ENCODE results near the gene FOXO1.

The FOXO1 gene

DNA sequence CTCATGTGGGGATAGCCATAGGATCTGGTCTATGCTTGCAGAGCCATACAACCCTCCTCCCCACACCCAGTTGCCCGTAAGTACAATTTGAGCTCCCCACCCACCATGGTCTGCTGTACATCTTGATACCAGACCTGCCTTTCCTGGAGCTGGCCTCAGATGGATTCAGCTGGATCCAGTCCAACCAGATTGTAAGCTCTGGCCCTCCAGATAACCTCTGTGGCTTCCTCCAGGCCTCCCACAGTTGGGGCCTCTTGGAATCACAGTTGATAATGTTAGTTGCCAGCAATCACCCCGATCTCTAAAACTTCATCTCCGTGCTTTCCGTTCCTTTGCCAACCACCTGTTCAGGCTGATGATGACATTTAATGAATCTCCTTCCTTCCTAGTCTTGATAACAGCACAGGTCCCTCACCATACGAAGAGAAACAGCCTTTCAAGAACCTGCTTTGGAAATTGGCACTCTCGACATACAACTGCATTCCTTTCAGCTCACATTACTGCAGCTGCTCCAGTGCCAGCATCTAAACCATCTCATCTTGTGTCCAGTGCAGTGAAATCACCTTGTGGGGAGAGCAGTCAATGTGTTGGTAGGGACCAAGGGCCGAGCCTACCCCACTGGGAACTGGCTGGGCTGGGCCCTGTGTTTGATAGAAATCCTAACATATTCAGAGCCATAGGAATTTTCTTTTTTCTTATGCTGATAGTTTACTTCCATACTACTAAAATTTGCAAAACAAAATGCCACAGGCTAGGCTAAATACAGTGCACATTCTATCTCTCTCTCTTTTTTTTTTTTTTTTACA, 15.1 kb upstream of the FOXO1 start:
- Histone ChIP-seq H4K12ac (ENCODE audit: low read depth, low read length) (no peak overlapping the region), H3K9me3 (ENCODE audit: insufficient read depth, low read depth, low read length) (no peaks in the 10 kb centered on the region), H2AFZ (ENCODE audit: insufficient read depth, low read length, poor library complexity) (no peak overlapping the region), H3K36me3 (ENCODE audit: control insufficient read depth in 1 of 2, insufficient read depth in 2 of 2, low read length in 2 of 2) (no peaks in the 10 kb centered on the region), H2BK12ac (ENCODE audit: low read length) (peak overlapping the region; percentile 11), H3K9ac (ENCODE audit: low read length) (no peak overlapping the region), H3K14ac (ENCODE audit: low read length) (no peak overlapping the region), H2AK5ac (ENCODE audit: low read length) (no peak overlapping the region), H3K23ac (ENCODE audit: low read length) (no peak overlapping the region), H3K27ac (ENCODE audit: low read depth, low read length) (peak overlapping the region; percentile 25), H3K27me3 (ENCODE audit: insufficient read depth, low read length) (no peaks in the 10 kb centered on the region), H4K91ac (ENCODE audit: low read depth, low read length) (peak overlapping the region; percentile 72), H2BK120ac (ENCODE audit: insufficient read depth, low read length, poor library complexity) (peak overlapping the region; percentile 68), H3K79me1 (ENCODE audit: low read length) (peaks cover 6% of the 10 kb centered on the region), H3K4me1 (ENCODE audit: control insufficient read depth in 1 of 2, insufficient read depth in 2 of 2, low read length in 2 of 2) (peaks cover 12 to 15% of the 10 kb centered on the region in 2 experiments), H3K4me3 (ENCODE audit: low read depth, low read length) (no peak overlapping the region), H4K8ac (ENCODE audit: low read depth, low read length) (no peak overlapping the region), H3K18ac (ENCODE audit: low read length) (no peak overlapping the region), H3K4ac (ENCODE audit: low read depth, low read length) (no peak overlapping the region), H3K79me2 (ENCODE audit: control insufficient read depth, insufficient read depth, low read length, poor library complexity) (no peaks in the 10 kb centered on the region), H3K4me2 (ENCODE audit: low read length) (no peak overlapping the region), H2BK5ac (ENCODE audit: low read depth, low read length, poor library complexity) (no peak overlapping the region)
- DNase-seq: peak in 1 of 2 donors; percentile 35
- no CpG with 5 or more reads among the region's 7 CpGs for WGBS (ENCODE audit: extremely low coverage, insufficient coverage, insufficient read length)

DNA sequence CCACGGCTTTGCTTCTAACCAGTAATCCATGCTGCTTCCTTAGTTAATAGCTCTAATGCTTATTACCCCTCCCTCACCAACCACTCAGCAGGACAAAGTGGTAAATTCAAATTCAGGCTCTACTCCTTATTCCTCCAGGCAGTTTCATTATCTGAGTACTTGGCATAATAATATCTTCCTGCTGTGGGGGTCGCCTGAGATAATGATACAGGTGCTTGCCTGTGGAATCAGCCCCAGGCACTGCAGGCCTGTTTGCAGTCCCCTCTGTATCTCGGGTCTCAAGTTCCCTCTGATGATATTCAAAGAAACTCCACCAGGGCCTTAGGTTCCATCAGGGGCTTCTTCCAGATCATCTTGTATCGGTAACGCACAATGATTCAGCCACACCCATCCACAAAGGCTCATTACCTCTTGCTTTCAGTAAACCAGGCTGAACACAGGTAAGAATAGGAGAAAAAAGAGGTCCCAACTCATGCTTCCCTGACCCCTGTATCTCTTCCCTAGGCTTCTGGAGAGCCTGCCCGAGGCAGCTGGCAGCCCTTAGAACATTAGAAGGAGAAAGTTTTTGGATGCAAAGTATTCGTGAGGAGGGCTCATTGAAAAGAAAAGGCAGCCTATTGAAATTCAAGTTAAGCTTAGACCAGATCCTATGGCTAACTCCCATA, 14.3 kb upstream of the FOXO1 start:
- no peak overlapping the region for H3K4me2 ChIP-seq (ENCODE audit: low read length)
- H3K9me3 ChIP-seq (ENCODE audit: insufficient read depth, low read depth, low read length): no peaks in the 10 kb centered on the region
- peaks cover 6% of the 10 kb centered on the region for H3K79me1 ChIP-seq (ENCODE audit: low read length)
- H2BK5ac ChIP-seq (ENCODE audit: low read depth, low read length, poor library complexity): peak overlapping the region; percentile 11
- H3K36me3 ChIP-seq (ENCODE audit: control insufficient read depth in 1 of 2, insufficient read depth in 2 of 2, low read length in 2 of 2): no peaks in the 10 kb centered on the region
- peak overlapping the region; percentile 84 for H2BK12ac ChIP-seq (ENCODE audit: low read length)
- H3K18ac ChIP-seq (ENCODE audit: low read length): no peak overlapping the region
- H3K14ac ChIP-seq (ENCODE audit: low read length): peak overlapping the region; percentile 61
- no peak for DNase-seq
- no peak overlapping the region for H3K9ac ChIP-seq (ENCODE audit: low read length)
- peak overlapping the region; percentile 28 for H4K8ac ChIP-seq (ENCODE audit: low read depth, low read length)
- H3K27ac ChIP-seq (ENCODE audit: low read depth, low read length): peak overlapping the region; percentile 25
- no peak overlapping the region for H3K23ac ChIP-seq (ENCODE audit: low read length)
- no peak overlapping the region for H3K4me3 ChIP-seq (ENCODE audit: low read depth, low read length)
- peak overlapping the region; percentile 47 for H4K91ac ChIP-seq (ENCODE audit: low read depth, low read length)
- no peaks in the 10 kb centered on the region for H3K27me3 ChIP-seq (ENCODE audit: insufficient read depth, low read length)
- H3K79me2 ChIP-seq (ENCODE audit: control insufficient read depth, insufficient read depth, low read length, poor library complexity): no peaks in the 10 kb centered on the region
- peak overlapping the region; percentile 62 for H2AK5ac ChIP-seq (ENCODE audit: low read length)
- H3K4me1 ChIP-seq (ENCODE audit: control insufficient read depth in 1 of 2, insufficient read depth in 2 of 2, low read length in 2 of 2): peaks cover 12 to 15% of the 10 kb centered on the region in 2 experiments
- H2AFZ ChIP-seq (ENCODE audit: insufficient read depth, low read length, poor library complexity): peak overlapping the region; percentile 69
- WGBS (ENCODE audit: extremely low coverage, insufficient coverage, insufficient read length): no CpG with 5 or more reads among the region's 7 CpGs
- peak overlapping the region; percentile 68 for H2BK120ac ChIP-seq (ENCODE audit: insufficient read depth, low read length, poor library complexity)
- H3K4ac ChIP-seq (ENCODE audit: low read depth, low read length): no peak overlapping the region
- H4K12ac ChIP-seq (ENCODE audit: low read depth, low read length): no peak overlapping the region

DNA sequence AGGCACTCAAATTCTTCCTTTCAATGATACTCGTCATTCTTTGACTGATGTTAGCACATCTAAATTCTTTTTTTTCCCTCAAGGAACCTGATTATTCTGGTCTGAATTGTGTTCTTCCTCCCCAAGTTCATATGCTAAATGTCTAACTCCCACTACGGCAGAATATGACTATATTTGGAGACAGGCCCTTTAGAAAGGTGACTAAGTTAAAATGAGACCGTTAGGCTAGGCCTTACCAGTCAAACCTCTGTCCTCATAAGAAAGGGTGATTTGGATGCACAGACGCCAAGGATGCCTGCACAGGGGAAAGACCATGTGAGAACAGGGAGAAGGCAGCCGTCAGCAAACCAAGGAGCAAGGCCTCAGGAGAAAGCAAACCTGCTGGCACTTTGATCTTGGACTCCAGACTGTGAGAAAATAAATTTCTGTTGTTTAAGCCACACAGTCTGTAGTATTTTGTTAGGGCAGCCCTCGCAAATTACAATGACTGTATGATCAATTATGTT, 13.1 kb upstream of the FOXO1 start:
- Histone ChIP-seq H3K27me3 (ENCODE audit: insufficient read depth, low read length) (no peaks in the 10 kb centered on the region), H3K36me3 (ENCODE audit: control insufficient read depth in 1 of 2, insufficient read depth in 2 of 2, low read length in 2 of 2) (no peaks in the 10 kb centered on the region), H3K4me2 (ENCODE audit: low read length) (no peak overlapping the region), H3K27ac (ENCODE audit: low read depth, low read length) (no peak overlapping the region), H3K9me3 (ENCODE audit: insufficient read depth, low read depth, low read length) (no peaks in the 10 kb centered on the region), H4K8ac (ENCODE audit: low read depth, low read length) (no peak overlapping the region), H4K12ac (ENCODE audit: low read depth, low read length) (no peak overlapping the region), H3K79me2 (ENCODE audit: control insufficient read depth, insufficient read depth, low read length, poor library complexity) (no peaks in the 10 kb centered on the region), H3K23ac (ENCODE audit: low read length) (no peak overlapping the region), H4K91ac (ENCODE audit: low read depth, low read length) (no peak overlapping the region), H3K4me3 (ENCODE audit: low read depth, low read length) (no peak overlapping the region), H3K79me1 (ENCODE audit: low read length) (peaks cover 6% of the 10 kb centered on the region), H2BK5ac (ENCODE audit: low read depth, low read length, poor library complexity) (no peak overlapping the region), H2AK5ac (ENCODE audit: low read length) (no peak overlapping the region), H3K4me1 (ENCODE audit: control insufficient read depth in 1 of 2, insufficient read depth in 2 of 2, low read length in 2 of 2) (peaks cover 12 to 15% of the 10 kb centered on the region in 2 experiments), H3K14ac (ENCODE audit: low read length) (no peak overlapping the region), H3K18ac (ENCODE audit: low read length) (no peak overlapping the region), H2AFZ (ENCODE audit: insufficient read depth, low read length, poor library complexity) (no peak overlapping the region), H3K4ac (ENCODE audit: low read depth, low read length) (no peak overlapping the region), H2BK12ac (ENCODE audit: low read length) (peak overlapping the region; percentile 24), H3K9ac (ENCODE audit: low read length) (no peak overlapping the region), H2BK120ac (ENCODE audit: insufficient read depth, low read length, poor library complexity) (no peak overlapping the region)
- DNase-seq: no peak
- WGBS (ENCODE audit: extremely low coverage, insufficient coverage, insufficient read length): no CpG with 5 or more reads among the region's 6 CpGs

DNA sequence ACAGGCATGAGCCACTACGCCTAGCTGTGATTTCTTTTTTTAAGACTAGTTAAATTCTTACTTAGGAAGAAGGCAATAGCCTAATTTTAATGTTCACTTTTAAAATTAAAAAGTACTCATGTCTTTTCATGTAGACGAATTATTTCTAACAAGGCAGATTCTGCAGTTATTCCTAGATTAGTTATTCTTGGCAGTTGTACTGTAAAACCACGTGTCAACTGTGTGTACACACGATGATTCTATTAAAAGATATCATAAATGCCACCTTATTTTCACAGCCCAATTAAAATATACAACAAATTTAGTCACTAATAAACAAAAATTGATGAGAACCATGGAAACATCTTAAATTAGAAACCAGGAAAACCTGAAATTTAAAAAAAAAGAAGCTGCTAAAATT, 10.6 kb upstream of the FOXO1 start:
- H4K12ac ChIP-seq (ENCODE audit: low read depth, low read length): no peak overlapping the region
- no peaks in the 10 kb centered on the region for H3K79me2 ChIP-seq (ENCODE audit: control insufficient read depth, insufficient read depth, low read length, poor library complexity)
- no peak overlapping the region for H4K8ac ChIP-seq (ENCODE audit: low read depth, low read length)
- H2AK5ac ChIP-seq (ENCODE audit: low read length): no peak overlapping the region
- H2BK120ac ChIP-seq (ENCODE audit: insufficient read depth, low read length, poor library complexity): no peak overlapping the region
- H3K18ac ChIP-seq (ENCODE audit: low read length): no peak overlapping the region
- peaks cover 12 to 15% of the 10 kb centered on the region in 2 experiments for H3K4me1 ChIP-seq (ENCODE audit: control insufficient read depth in 1 of 2, insufficient read depth in 2 of 2, low read length in 2 of 2)
- H3K4me2 ChIP-seq (ENCODE audit: low read length): no peak overlapping the region
- H3K27me3 ChIP-seq (ENCODE audit: insufficient read depth, low read length): no peaks in the 10 kb centered on the region
- H2AFZ ChIP-seq (ENCODE audit: insufficient read depth, low read length, poor library complexity): no peak overlapping the region
- no CpG with 5 or more reads among the region's 4 CpGs for WGBS (ENCODE audit: extremely low coverage, insufficient coverage, insufficient read length)
- no peak overlapping the region for H3K27ac ChIP-seq (ENCODE audit: low read depth, low read length)
- no peaks in the 10 kb centered on the region for H3K36me3 ChIP-seq (ENCODE audit: control insufficient read depth in 1 of 2, insufficient read depth in 2 of 2, low read length in 2 of 2)
- H3K9me3 ChIP-seq (ENCODE audit: insufficient read depth, low read depth, low read length): no peaks in the 10 kb centered on the region
- no peak overlapping the region for H2BK12ac ChIP-seq (ENCODE audit: low read length)
- no peak for DNase-seq
- peaks cover 6% of the 10 kb centered on the region for H3K79me1 ChIP-seq (ENCODE audit: low read length)
- H3K14ac ChIP-seq (ENCODE audit: low read length): no peak overlapping the region
- no peak overlapping the region for H2BK5ac ChIP-seq (ENCODE audit: low read depth, low read length, poor library complexity)
- H3K4me3 ChIP-seq (ENCODE audit: low read depth, low read length): no peak overlapping the region
- H3K9ac ChIP-seq (ENCODE audit: low read length): no peak overlapping the region
- H3K4ac ChIP-seq (ENCODE audit: low read depth, low read length): no peak overlapping the region
- no peak overlapping the region for H4K91ac ChIP-seq (ENCODE audit: low read depth, low read length)
- no peak overlapping the region for H3K23ac ChIP-seq (ENCODE audit: low read length)
